ENCODE results near the gene HUWE1. TPM values are rescaled to one million over a fixed set of nuclear protein-coding genes. Genes with fewer than 3 reads are reported as not detected.

Gene HUWE1
- total RNA-seq, 2 experiments from 2014 or later = 116 to 269 TPM

- Histone ChIP-seq H3K79me2 (ENCODE audit: insufficient read depth, low read depth, low read length) (no peaks in the 10 kb centered on the region), H3K27ac (ENCODE audit: low read depth, low read length, poor library complexity, severe bottlenecking) (no peak overlapping the region), H4K20me1 (ENCODE audit: insufficient read depth, low read length) (no peaks in the 10 kb centered on the region), H3K9me2 (ENCODE audit: insufficient read depth, low read length) (no peaks in the 10 kb centered on the region), H3K9me3 (ENCODE audit: low read length) (no peaks in the 10 kb centered on the region), H3K4me2 (ENCODE audit: low read length) (no peak overlapping the region), H2AFZ (ENCODE audit: low read length) (no peak overlapping the region), H3K4me3 (ENCODE audit: low read depth, low read length, poor library complexity, severe bottlenecking) (no peak overlapping the region), H3K4me1 (ENCODE audit: insufficient read depth, low read length, poor library complexity, severe bottlenecking) (no peaks in the 10 kb centered on the region), H3K36me3 (ENCODE audit: insufficient read depth, low read length) (peaks cover 98% of the 10 kb centered on the region)
- intact Hi-C loops (cut with micrococcal nuclease; ENCODE audit: unreplicated experiment) = loop anchor here (10.0 kb wide), 1 partner anchor 53 kb away; no protein-coding TSS in a partner anchor
- ChIA-PET POLR2A (no interaction called here), CTCF (ENCODE audit: unreplicated experiment) (no interaction called here)
- no TSS peak for BruUV-seq (replicated peaks)
- TF ChIP-seq EZH2phosphoT487 (IDR thresholded peaks at IDR 0.05; ENCODE audit: borderline replicate concordance, low read depth, low read length) = no peak
- TF ChIP-seq, protein P1, sequence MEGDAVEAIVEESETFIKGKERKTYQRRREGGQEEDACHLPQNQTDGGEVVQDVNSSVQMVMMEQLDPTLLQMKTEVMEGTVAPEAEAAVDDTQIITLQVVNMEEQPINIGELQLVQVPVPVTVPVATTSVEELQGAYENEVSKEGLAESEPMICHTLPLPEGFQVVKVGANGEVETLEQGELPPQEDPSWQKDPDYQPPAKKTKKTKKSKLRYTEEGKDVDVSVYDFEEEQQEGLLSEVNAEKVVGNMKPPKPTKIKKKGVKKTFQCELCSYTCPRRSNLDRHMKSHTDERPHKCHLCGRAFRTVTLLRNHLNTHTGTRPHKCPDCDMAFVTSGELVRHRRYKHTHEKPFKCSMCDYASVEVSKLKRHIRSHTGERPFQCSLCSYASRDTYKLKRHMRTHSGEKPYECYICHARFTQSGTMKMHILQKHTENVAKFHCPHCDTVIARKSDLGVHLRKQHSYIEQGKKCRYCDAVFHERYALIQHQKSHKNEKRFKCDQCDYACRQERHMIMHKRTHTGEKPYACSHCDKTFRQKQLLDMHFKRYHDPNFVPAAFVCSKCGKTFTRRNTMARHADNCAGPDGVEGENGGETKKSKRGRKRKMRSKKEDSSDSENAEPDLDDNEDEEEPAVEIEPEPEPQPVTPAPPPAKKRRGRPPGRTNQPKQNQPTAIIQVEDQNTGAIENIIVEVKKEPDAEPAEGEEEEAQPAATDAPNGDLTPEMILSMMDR (conservative IDR thresholded peaks at IDR 0.05; ENCODE audit: low read length) = no peak
- DNase-seq (ENCODE audit: low spot score) = no peak
Observed at GRCh38 chrX:53561912-53562311, 124.6 kb downstream of the HUWE1 start.

DNA sequence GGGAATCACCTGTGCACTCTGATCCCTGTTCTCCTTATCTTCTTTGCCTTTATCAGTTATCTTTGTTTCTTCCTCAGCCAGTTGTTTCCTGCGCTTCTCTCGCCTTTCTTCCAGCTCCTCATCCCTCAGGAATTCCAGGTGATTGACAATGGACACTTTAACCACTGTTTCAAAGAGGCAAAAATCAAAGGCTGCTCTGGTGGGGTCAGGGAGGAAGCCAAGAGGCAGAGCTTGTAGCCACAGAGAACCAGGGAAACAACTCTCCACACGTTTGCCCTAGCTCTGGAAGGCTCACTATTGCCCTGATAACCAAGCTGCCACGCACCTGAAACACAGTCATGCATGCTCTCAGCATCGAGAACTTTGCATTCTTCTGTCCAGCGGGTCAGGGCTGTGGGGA is 127.9 kb downstream of the HUWE1 start:
- Histone ChIP-seq H3K4me2 (ENCODE audit: low read length) (no peak overlapping the region), H3K79me2 (ENCODE audit: insufficient read depth, low read depth, low read length) (no peaks in the 10 kb centered on the region), H3K4me3 (ENCODE audit: low read depth, low read length, poor library complexity, severe bottlenecking) (no peak overlapping the region), H2AFZ (ENCODE audit: low read length) (no peak overlapping the region), H3K9me2 (ENCODE audit: insufficient read depth, low read length) (no peaks in the 10 kb centered on the region), H3K4me1 (ENCODE audit: insufficient read depth, low read length, poor library complexity, severe bottlenecking) (no peaks in the 10 kb centered on the region), H3K9me3 (ENCODE audit: low read length) (no peaks in the 10 kb centered on the region), H3K36me3 (ENCODE audit: insufficient read depth, low read length) (peaks cover 96% of the 10 kb centered on the region), H4K20me1 (ENCODE audit: insufficient read depth, low read length) (no peaks in the 10 kb centered on the region), H3K27ac (ENCODE audit: low read depth, low read length, poor library complexity, severe bottlenecking) (no peak overlapping the region)
- TF ChIP-seq, protein P1 (conservative IDR thresholded peaks at IDR 0.05; ENCODE audit: low read length) = no peak
- TF ChIP-seq EZH2phosphoT487 (IDR thresholded peaks at IDR 0.05; ENCODE audit: borderline replicate concordance, low read depth, low read length) = no peak
- BruUV-seq (replicated peaks) = no TSS peak
- CTCF ChIA-PET (ENCODE audit: unreplicated experiment) = no interaction called here
- POLR2A ChIA-PET = no interaction called here
- intact Hi-C loops (cut with micrococcal nuclease; ENCODE audit: unreplicated experiment) = no loop called here
- no peak for DNase-seq (ENCODE audit: low spot score)

GRCh38 chrX:53556868-53557267 is 129.7 kb downstream of the HUWE1 start:
- TF ChIP-seq EZH2phosphoT487 (IDR thresholded peaks at IDR 0.05; ENCODE audit: borderline replicate concordance, low read depth, low read length) = no peak
- TF ChIP-seq, protein P1 (conservative IDR thresholded peaks at IDR 0.05; ENCODE audit: low read length) = no peak
- Histone ChIP-seq H3K79me2 (ENCODE audit: insufficient read depth, low read depth, low read length) (no peaks in the 10 kb centered on the region), H2AFZ (ENCODE audit: low read length) (no peak overlapping the region), H3K4me1 (ENCODE audit: insufficient read depth, low read length, poor library complexity, severe bottlenecking) (no peaks in the 10 kb centered on the region), H3K9me2 (ENCODE audit: insufficient read depth, low read length) (no peaks in the 10 kb centered on the region), H3K4me2 (ENCODE audit: low read length) (no peak overlapping the region), H3K27ac (ENCODE audit: low read depth, low read length, poor library complexity, severe bottlenecking) (no peak overlapping the region), H3K4me3 (ENCODE audit: low read depth, low read length, poor library complexity, severe bottlenecking) (no peak overlapping the region), H3K9me3 (ENCODE audit: low read length) (no peaks in the 10 kb centered on the region), H4K20me1 (ENCODE audit: insufficient read depth, low read length) (no peaks in the 10 kb centered on the region), H3K36me3 (ENCODE audit: insufficient read depth, low read length) (peaks cover 89% of the 10 kb centered on the region)
- intact Hi-C loops (cut with micrococcal nuclease; ENCODE audit: unreplicated experiment) = no loop called here
- no peak for DNase-seq (ENCODE audit: low spot score)
- POLR2A ChIA-PET = no interaction called here
- CTCF ChIA-PET (ENCODE audit: unreplicated experiment) = no interaction called here
- BruUV-seq (replicated peaks) = no TSS peak
